Neural cell (in vitro differentiated cells): Measurements from ENCODE around the gene ADI1. TPM values are rescaled to one million over a fixed set of nuclear protein-coding genes. Genes with fewer than 3 reads are reported as not detected.
A peak's percentile ranks its signal among the peaks of the same experiment; 100 is the strongest.

Experiments
- H2AFZ ChIP-seq: fragments of 200-600, 300-800 bp; sonication (generic), shearing (Covaris generic); 2 replicates; pipeline ENCODE4 v1.6.0; 2014; ENCODE audit warnings: low read depth, mild to moderate bottlenecking, antibody characterized with exemption, low read length, moderate library complexity
- H3F3A ChIP-seq: fragments of 200-600 bp; shearing (Covaris generic); 2 replicates; pipeline ENCODE4 v1.6.1; 2016; ENCODE audit warnings: mild to moderate bottlenecking, moderate library complexity, mixed read lengths, antibody characterized with exemption, low read length; ENCODE audit not compliant: insufficient read depth, poor library complexity, severe bottlenecking
- H3K27ac ChIP-seq: fragments of 200-600, 300-800 bp; sonication (generic), shearing (Covaris generic); 2 replicates; pipeline ENCODE4 v1.5.1; 2014; ENCODE audit warnings: mild to moderate bottlenecking, low read length, moderate library complexity
- H3K27me3 ChIP-seq: fragments of 300-800, 200-600 bp; sonication (generic), shearing (Covaris generic); 2 replicates; pipeline ENCODE4 v1.6.0; 2014; ENCODE audit warnings: mild to moderate bottlenecking, low read depth, low read length, moderate library complexity; ENCODE audit not compliant: insufficient read depth
- H3K36me3 ChIP-seq: fragments of 300-800, 200-600 bp; sonication (generic), shearing (Covaris generic); 2 replicates; pipeline ENCODE4 v1.5.1; 2014; ENCODE audit warnings: mild to moderate bottlenecking, antibody characterized with exemption, low read length, moderate library complexity; ENCODE audit not compliant: insufficient read depth
- H3K4me2 ChIP-seq: fragments of 300-800, 200-600 bp; sonication (generic), shearing (Covaris generic); 2 replicates; pipeline ENCODE4 v1.6.0; 2014; ENCODE audit warnings: mild to moderate bottlenecking, low read length
- H3K4me3 ChIP-seq: fragments of 300-800, 200-600 bp; sonication (generic), shearing (Covaris generic); 2 replicates; pipeline ENCODE4 v1.5.1; 2014; ENCODE audit warnings: mild to moderate bottlenecking, low read length, moderate library complexity
- H3K79me2 ChIP-seq: fragments of 200-600 bp; shearing (Covaris generic); replicated peaks from 2 replicates; pipeline ENCODE4 v1.6.0; 2014; ENCODE audit warnings: mild to moderate bottlenecking, low read length, moderate library complexity; ENCODE audit not compliant: insufficient read depth
- H3K9ac ChIP-seq: fragments of 300-800, 200-600 bp; sonication (generic), shearing (Covaris generic); 2 replicates; pipeline ENCODE4 v1.6.1; 2016; ENCODE audit warnings: mild to moderate bottlenecking, low read length, mixed read lengths
- H3K9me2 ChIP-seq: fragments of 200-600 bp; shearing (Covaris generic); 2 replicates; pipeline ENCODE4 v1.6.1; 2016; ENCODE audit warnings: mild to moderate bottlenecking, low read length, mixed read lengths; ENCODE audit not compliant: insufficient read depth
- H3K9me3 ChIP-seq: fragments of 200-600, 300-800 bp; sonication (generic), shearing (Covaris generic); 2 replicates; pipeline ENCODE4 v1.6.1; 2016; ENCODE audit warnings: mild to moderate bottlenecking, mixed run types, low read length, moderate library complexity, mixed read lengths
- H4K20me1 ChIP-seq: fragments of 200-600 bp; shearing (Covaris generic); 2 replicates; pipeline ENCODE4 v1.6.1; 2016; ENCODE audit warnings: mild to moderate bottlenecking, mixed run types; ENCODE audit not compliant: insufficient read depth
- CTCF ChIP-seq: fragments of 450-650 bp; IDR thresholded peaks from 2 replicates; pipeline ENCODE4 v1.5.1; 2014; ENCODE audit warnings: antibody characterized with exemption, mild to moderate bottlenecking, moderate library complexity; ENCODE audit not compliant: poor library complexity, severe bottlenecking
- EP300 ChIP-seq: fragments of 450-650 bp; conservative IDR thresholded peaks from 2 replicates; pipeline ENCODE4 v1.6.1; 2014; ENCODE audit warnings: antibody characterized with exemption, mild to moderate bottlenecking, moderate library complexity; ENCODE audit not compliant: poor library complexity, severe bottlenecking
- EZH2 ChIP-seq: fragments of 200-600, 300-800 bp; shearing (Covaris generic), sonication (generic); IDR thresholded peaks from 2 replicates; pipeline ENCODE4 v1.6.1; 2014; ENCODE audit warnings: antibody characterized with exemption, low read length, borderline replicate concordance, mild to moderate bottlenecking; ENCODE audit not compliant: insufficient read depth, poor library complexity, severe bottlenecking
- MXI1 ChIP-seq: fragments of 450-650 bp; conservative IDR thresholded peaks from 2 replicates; pipeline ENCODE4 v1.6.1; 2014; ENCODE audit warnings: antibody characterized with exemption, mild to moderate bottlenecking; ENCODE audit not compliant: poor library complexity, severe bottlenecking
- POLR2AphosphoS5 ChIP-seq: IDR thresholded peaks from 2 replicates; pipeline ENCODE4 v1.6.1; 2012
- RAD21 ChIP-seq: fragments of 450-650 bp; conservative IDR thresholded peaks from 2 replicates; pipeline ENCODE4 v1.6.1; 2014; ENCODE audit warnings: antibody characterized with exemption, mild to moderate bottlenecking, moderate library complexity
- REST ChIP-seq: IDR thresholded peaks from 2 replicates; pipeline ENCODE4 v1.6.1; 2012; ENCODE audit warnings: borderline replicate concordance
- SMC3 ChIP-seq: fragments of 450-650 bp; conservative IDR thresholded peaks from 2 replicates; pipeline ENCODE4 v1.6.1; 2014; ENCODE audit warnings: antibody characterized with exemption, mild to moderate bottlenecking, moderate library complexity; ENCODE audit not compliant: poor library complexity
- TAF1 ChIP-seq: IDR thresholded peaks from 2 replicates; pipeline ENCODE4 v1.6.1; 2012; ENCODE audit warnings: low read depth
- polyA minus RNA-seq: library from RNA; depleted of rRNA, polyadenylated mRNA; stranded (reverse); fragments of >200 nt; gene quantifications from 2 replicates; pipeline ENCODE4 v1.2.3, GENCODE V29; 2014
- polyA plus RNA-seq: library from polyadenylated mRNA; depleted of rRNA; stranded (reverse); fragments of >200 nt; gene quantifications from 2 replicates; pipeline ENCODE4 v1.2.3, GENCODE V29; 2014

Gene ADI1
- polyA plus RNA-seq (21.3 and 23.9 TPM in 2 replicates), polyA minus RNA-seq (8.3 and 9.5 TPM in 2 replicates)

- Histone ChIP-seq H3K9me2 (no peaks in the 10 kb centered on the region), H3K36me3 (no peaks in the 10 kb centered on the region), H3K9ac (peak within 1 kb of the TSS; percentile 95), H3K9me3 (no peaks in the 10 kb centered on the region), H3K4me2 (peak within 1 kb of the TSS; percentile 98), H4K20me1 (no peaks in the 10 kb centered on the region), H3K4me3 (peak within 1 kb of the TSS; percentile 83), H2AFZ (peak within 1 kb of the TSS; percentile 94), H3F3A (no peaks in the 10 kb centered on the region), H3K79me2 (no peaks in the 10 kb centered on the region), H3K27me3 (no peaks in the 10 kb centered on the region), H3K27ac (peak within 1 kb of the TSS; percentile 97)
- TF ChIP-seq CTCF (no peak), MXI1 (peak; percentile 54), EZH2 (no peak), RAD21 (no peak), POLR2AphosphoS5 (peak; percentile 89), TAF1 (peak; percentile 29), SMC3 (no peak), EP300 (peak; percentile 19), REST (no peak)
Observed at GRCh38 chr2:3519255-3520205, at the start of gene ADI1. ADI1 (minus strand) TSS chr2:3519531; CDS start chr2:3519487, 44 bp downstream.

GRCh38 chr2:3566806-3567205 is 47.5 kb upstream of the ADI1 start:
- H4K20me1 ChIP-seq = no peaks in the 10 kb centered on the region
- no peak overlapping the region for H3K27ac ChIP-seq
- H3K4me2 ChIP-seq = no peak overlapping the region
- no peaks in the 10 kb centered on the region for H3K79me2 ChIP-seq
- no peaks in the 10 kb centered on the region for H3K9me2 ChIP-seq
- H3K4me3 ChIP-seq = no peak overlapping the region
- TF ChIP-seq SMC3 (no peak), TAF1 (no peak), CTCF (no peak), RAD21 (no peak), EP300 (no peak), EZH2 (no peak), MXI1 (no peak), REST (no peak), POLR2AphosphoS5 (no peak)
- no peaks in the 10 kb centered on the region for H3F3A ChIP-seq
- H3K27me3 ChIP-seq = no peaks in the 10 kb centered on the region
- no peaks in the 10 kb centered on the region for H3K36me3 ChIP-seq
- H2AFZ ChIP-seq = no peak overlapping the region
- H3K9ac ChIP-seq = no peak overlapping the region
- H3K9me3 ChIP-seq = no peaks in the 10 kb centered on the region
